Transverse colon (tissue), 4 donors: ENCODE measurements around the gene ANKRD36C.
"Not testable (repeated sequence)": the region's sequence is repeated elsewhere in the genome, so short reads cannot be mapped to it uniquely, and the experiment has no call there.

Experiments
- CTCF ChIP-seq, 5 experiments: fragments of 200-600 bp in 3 of 5; fragments of 450-650 bp in 2 of 5; sonication (generic) in 3 of 5; IDR thresholded peaks; 1 replicate in 2 of 5; 2 replicates in 3 of 5; pipeline ENCODE4 v1.5.1; 2016 to 2017; ENCODE audit warnings: antibody characterized with exemption in 5 of 5, inconsistent platforms in 3 of 5, mild to moderate bottlenecking in 2 of 5, moderate library complexity in 1 of 5
- POLR2A ChIP-seq: fragments of 450-650 bp; IDR thresholded peaks from one replicate; pipeline ENCODE4 v1.6.1; 2016; ENCODE audit warnings: antibody characterized with exemption, mild to moderate bottlenecking, moderate library complexity
- POLR2AphosphoS5 ChIP-seq, 3 donors: sonication (generic); formaldehyde crosslinking; IDR thresholded peaks; one replicate each; pipeline ENCODE4 v1.6.1; 2016; ENCODE audit warnings: antibody characterized with exemption in 3 of 3

- TF ChIP-seq CTCF (IDR thresholded peaks at IDR 0.05); POLR2A; POLR2AphosphoS5 (IDR thresholded peaks at IDR 0.05): not testable (repeated sequence)
Observed at GRCh38 chr2:96016321-96016720, 24.7 kb upstream of the ANKRD36C start.
